Ovary (tissue), 3 donors: ENCODE results near the gene SNX24.

Source experiments
- EP300 ChIP-seq: sonication (generic); formaldehyde crosslinking; IDR thresholded peaks from one replicate; pipeline ENCODE4 v1.6.1; 2017; ENCODE audit warnings: antibody characterized with exemption
- POLR2A ChIP-seq: fragments of 450-650 bp; IDR thresholded peaks from one replicate; pipeline ENCODE4 v1.6.1; 2017; ENCODE audit warnings: antibody characterized with exemption, mild to moderate bottlenecking, moderate library complexity
- TF ChIP-seq, protein P1 (sequence below), 3 donors: fragments of 450-650 bp in 2 of 3; fragments of 200-600 bp in 1 of 3; IDR thresholded peaks; one replicate each; pipeline versions ENCODE4 v1.5.1 to v1.8.0; 2016 to 2022; ENCODE audit warnings: antibody characterized with exemption in 3 of 3, mild to moderate bottlenecking in 1 of 3
- donor health status: DM: no; HTN: no; CAD: no.

DNA sequence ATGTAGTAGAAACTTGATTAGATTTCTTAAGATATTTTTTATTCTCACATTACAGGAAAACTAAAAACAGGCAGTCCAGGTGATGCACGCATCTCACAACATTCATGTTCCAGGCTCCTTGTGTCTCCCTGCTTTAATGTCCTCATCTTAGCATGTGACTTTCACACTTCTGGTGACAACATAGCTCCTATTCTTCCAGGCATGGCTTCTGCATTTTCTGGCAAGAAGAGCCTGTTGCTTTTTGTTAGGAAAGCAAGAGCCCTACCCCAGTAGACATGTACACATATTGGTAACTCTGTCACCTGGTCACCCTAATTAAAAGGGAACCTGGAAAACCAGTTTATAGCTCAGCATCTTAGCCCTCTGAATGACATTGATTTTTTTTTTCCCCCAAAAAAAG lies 98.6 kb downstream of the SNX24 start:
- TF ChIP-seq, protein P1, sequence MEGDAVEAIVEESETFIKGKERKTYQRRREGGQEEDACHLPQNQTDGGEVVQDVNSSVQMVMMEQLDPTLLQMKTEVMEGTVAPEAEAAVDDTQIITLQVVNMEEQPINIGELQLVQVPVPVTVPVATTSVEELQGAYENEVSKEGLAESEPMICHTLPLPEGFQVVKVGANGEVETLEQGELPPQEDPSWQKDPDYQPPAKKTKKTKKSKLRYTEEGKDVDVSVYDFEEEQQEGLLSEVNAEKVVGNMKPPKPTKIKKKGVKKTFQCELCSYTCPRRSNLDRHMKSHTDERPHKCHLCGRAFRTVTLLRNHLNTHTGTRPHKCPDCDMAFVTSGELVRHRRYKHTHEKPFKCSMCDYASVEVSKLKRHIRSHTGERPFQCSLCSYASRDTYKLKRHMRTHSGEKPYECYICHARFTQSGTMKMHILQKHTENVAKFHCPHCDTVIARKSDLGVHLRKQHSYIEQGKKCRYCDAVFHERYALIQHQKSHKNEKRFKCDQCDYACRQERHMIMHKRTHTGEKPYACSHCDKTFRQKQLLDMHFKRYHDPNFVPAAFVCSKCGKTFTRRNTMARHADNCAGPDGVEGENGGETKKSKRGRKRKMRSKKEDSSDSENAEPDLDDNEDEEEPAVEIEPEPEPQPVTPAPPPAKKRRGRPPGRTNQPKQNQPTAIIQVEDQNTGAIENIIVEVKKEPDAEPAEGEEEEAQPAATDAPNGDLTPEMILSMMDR (IDR thresholded peaks at IDR 0.05), result no peak
- TF ChIP-seq EP300 (no peak), POLR2A (no peak)
